ENCODE data around the gene PRR12. TPM values are rescaled to one million over a fixed set of nuclear protein-coding genes. Genes with fewer than 3 reads are reported as not detected.

PRR12 gene
- total and polyA plus RNA-seq, 9 of the 15 experiments (the other 6 are each of a cell fraction or from before 2014, with no cell fraction given): 0.01 to 21.1 (median 0.98) TPM

DNA sequence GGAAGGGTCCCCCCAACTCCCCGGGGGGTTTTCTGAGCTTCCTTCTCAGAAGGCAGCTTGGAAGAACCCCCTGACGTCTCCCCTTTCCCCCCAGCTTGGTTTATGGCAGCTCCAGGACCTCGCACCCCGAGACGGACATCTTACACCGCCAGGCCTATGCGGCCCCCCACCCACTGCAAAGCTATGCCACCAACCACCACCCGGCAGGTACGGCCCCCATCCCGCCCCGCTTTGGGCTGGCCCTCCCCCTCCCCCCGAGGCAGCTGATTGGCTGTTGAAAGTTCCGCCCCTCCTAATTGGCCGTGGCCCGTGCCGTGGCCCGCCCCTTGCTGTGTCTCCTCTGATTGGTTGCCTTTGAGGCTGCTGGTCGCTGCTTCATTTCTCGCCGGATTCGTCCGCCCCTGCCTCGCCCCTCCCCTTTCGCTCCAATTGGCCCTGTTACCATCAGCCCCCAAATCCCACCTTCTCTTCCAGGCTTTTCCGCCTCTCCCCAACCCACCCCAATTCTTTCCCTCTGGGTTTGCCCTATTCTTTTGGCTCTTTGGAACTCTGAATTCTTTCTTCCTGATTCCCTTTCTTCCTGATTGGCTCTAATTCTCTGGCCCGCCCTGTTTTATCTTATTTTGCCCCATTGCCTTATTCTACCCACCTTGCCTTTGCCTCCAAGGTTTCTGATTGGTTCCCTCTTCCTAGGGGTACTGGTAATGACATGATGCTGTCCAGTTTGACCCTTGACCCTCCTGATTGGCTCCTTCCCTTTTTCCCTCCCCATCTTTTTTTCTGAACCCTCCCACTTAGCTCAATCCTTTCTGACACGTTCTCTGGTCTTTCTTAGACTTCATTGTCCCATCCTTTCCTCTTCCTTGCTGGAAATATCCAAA lies 2.5 kb downstream of the PRR12 start (continued):
- TF ChIP-seq ZNF134 (CRISPR knock-in tag; conservative IDR thresholded peaks at IDR 0.05) (no peak), TEAD2 (tag; IDR thresholded peaks at IDR 0.05) (no peak), GTF2F1 (IDR thresholded peaks at IDR 0.05; ENCODE audit: low read depth, low read length) (no peak), JUN (IDR thresholded peaks at IDR 0.05; ENCODE audit: borderline replicate concordance, low read depth, low read length) (no peak), JUN (CRISPR knock-in tag; IDR thresholded peaks at IDR 0.05; ENCODE audit: borderline replicate concordance) (no peak), SRSF3 (IDR thresholded peaks at IDR 0.05; ENCODE audit: insufficient read depth, low read length) (no peak), SNRNP70 (optimal IDR thresholded peaks at IDR 0.05; ENCODE audit: low read depth, low read length) (no peak), HMGN3 (IDR thresholded peaks at IDR 0.05; ENCODE audit: borderline replicate concordance, extremely low read depth, insufficient read length, low read depth, low read length) (no peak), ZNF324 (CRISPR knock-in tag; IDR thresholded peaks at IDR 0.05) (no peak), PRMT5 (CRISPR knock-in tag; IDR thresholded peaks at IDR 0.05) (no peak), MAZ (CRISPR knock-in tag; conservative IDR thresholded peaks at IDR 0.05 in 1 of 2, IDR thresholded peaks at IDR 0.05 in 1 of 2) (no peak), MAFF (IDR thresholded peaks at IDR 0.05; ENCODE audit: low read length) (no peak), CREBBP (IDR thresholded peaks at IDR 0.05; ENCODE audit: low read depth, low read length) (no peak), CC2D1A (IDR thresholded peaks at IDR 0.05) (peak; percentile 46; the same call in 1 of the 2 replicates), RFX7 (CRISPR knock-in tag; IDR thresholded peaks at IDR 0.05) (no peak), ZBTB17 (CRISPR knock-in tag; IDR thresholded peaks at IDR 0.05) (no peak), TBL1XR1 (IDR thresholded peaks at IDR 0.05; ENCODE audit: low read length in 2 of 2) (no peak), SMARCE1 (IDR thresholded peaks at IDR 0.05) (no peak; the same call in 1 of the 2 replicates)
- TF ChIP-seq, protein P1, sequence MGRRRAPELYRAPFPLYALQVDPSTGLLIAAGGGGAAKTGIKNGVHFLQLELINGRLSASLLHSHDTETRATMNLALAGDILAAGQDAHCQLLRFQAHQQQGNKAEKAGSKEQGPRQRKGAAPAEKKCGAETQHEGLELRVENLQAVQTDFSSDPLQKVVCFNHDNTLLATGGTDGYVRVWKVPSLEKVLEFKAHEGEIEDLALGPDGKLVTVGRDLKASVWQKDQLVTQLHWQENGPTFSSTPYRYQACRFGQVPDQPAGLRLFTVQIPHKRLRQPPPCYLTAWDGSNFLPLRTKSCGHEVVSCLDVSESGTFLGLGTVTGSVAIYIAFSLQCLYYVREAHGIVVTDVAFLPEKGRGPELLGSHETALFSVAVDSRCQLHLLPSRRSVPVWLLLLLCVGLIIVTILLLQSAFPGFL (CRISPR knock-in tag; IDR thresholded peaks at IDR 0.05): no peak
- TF ChIP-seq, protein P2, sequence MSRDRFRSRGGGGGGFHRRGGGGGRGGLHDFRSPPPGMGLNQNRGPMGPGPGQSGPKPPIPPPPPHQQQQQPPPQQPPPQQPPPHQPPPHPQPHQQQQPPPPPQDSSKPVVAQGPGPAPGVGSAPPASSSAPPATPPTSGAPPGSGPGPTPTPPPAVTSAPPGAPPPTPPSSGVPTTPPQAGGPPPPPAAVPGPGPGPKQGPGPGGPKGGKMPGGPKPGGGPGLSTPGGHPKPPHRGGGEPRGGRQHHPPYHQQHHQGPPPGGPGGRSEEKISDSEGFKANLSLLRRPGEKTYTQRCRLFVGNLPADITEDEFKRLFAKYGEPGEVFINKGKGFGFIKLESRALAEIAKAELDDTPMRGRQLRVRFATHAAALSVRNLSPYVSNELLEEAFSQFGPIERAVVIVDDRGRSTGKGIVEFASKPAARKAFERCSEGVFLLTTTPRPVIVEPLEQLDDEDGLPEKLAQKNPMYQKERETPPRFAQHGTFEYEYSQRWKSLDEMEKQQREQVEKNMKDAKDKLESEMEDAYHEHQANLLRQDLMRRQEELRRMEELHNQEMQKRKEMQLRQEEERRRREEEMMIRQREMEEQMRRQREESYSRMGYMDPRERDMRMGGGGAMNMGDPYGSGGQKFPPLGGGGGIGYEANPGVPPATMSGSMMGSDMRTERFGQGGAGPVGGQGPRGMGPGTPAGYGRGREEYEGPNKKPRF (IDR thresholded peaks at IDR 0.05; ENCODE audit: low read depth, low read length): no peak
- TF ChIP-seq, protein P3, sequence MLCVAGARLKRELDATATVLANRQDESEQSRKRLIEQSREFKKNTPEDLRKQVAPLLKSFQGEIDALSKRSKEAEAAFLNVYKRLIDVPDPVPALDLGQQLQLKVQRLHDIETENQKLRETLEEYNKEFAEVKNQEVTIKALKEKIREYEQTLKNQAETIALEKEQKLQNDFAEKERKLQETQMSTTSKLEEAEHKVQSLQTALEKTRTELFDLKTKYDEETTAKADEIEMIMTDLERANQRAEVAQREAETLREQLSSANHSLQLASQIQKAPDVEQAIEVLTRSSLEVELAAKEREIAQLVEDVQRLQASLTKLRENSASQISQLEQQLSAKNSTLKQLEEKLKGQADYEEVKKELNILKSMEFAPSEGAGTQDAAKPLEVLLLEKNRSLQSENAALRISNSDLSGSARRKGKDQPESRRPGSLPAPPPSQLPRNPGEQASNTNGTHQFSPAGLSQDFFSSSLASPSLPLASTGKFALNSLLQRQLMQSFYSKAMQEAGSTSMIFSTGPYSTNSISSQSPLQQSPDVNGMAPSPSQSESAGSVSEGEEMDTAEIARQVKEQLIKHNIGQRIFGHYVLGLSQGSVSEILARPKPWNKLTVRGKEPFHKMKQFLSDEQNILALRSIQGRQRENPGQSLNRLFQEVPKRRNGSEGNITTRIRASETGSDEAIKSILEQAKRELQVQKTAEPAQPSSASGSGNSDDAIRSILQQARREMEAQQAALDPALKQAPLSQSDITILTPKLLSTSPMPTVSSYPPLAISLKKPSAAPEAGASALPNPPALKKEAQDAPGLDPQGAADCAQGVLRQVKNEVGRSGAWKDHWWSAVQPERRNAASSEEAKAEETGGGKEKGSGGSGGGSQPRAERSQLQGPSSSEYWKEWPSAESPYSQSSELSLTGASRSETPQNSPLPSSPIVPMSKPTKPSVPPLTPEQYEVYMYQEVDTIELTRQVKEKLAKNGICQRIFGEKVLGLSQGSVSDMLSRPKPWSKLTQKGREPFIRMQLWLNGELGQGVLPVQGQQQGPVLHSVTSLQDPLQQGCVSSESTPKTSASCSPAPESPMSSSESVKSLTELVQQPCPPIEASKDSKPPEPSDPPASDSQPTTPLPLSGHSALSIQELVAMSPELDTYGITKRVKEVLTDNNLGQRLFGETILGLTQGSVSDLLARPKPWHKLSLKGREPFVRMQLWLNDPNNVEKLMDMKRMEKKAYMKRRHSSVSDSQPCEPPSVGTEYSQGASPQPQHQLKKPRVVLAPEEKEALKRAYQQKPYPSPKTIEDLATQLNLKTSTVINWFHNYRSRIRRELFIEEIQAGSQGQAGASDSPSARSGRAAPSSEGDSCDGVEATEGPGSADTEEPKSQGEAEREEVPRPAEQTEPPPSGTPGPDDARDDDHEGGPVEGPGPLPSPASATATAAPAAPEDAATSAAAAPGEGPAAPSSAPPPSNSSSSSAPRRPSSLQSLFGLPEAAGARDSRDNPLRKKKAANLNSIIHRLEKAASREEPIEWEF (CRISPR knock-in tag; IDR thresholded peaks at IDR 0.05): no peak

Data from K562 (cell line).